Suprapubic skin (tissue), 4 donors: ENCODE results near the gene CNTFR. TPM values are rescaled to one million over a fixed set of nuclear protein-coding genes. Genes with fewer than 3 reads are reported as not detected.
A peak's percentile ranks its signal among the peaks of the same experiment; 100 is the strongest.

ENCODE experiments used
- DNase-seq, 2 donors: peaks; one replicate each; pipeline ENCODE4 v3.0.0-alpha.2; 2019; ENCODE audit warnings: low spot score in 2 of 2
- H3K27ac ChIP-seq: fragments of 200-600 bp; sonication (generic); one replicate; pipeline ENCODE4 v1.5.1; 2019
- H3K27me3 ChIP-seq: fragments of 200-600 bp; sonication (generic); one replicate; pipeline ENCODE4 v1.5.1; 2019
- H3K36me3 ChIP-seq: fragments of 200-600 bp; sonication (generic); one replicate; pipeline ENCODE4 v1.5.1; 2019
- H3K4me1 ChIP-seq: fragments of 200-600 bp; sonication (generic); one replicate; pipeline ENCODE4 v1.5.1; 2019
- H3K4me3 ChIP-seq: fragments of 200-600 bp; sonication (generic); one replicate; pipeline ENCODE4 v1.5.1; 2019; ENCODE audit warnings: mild to moderate bottlenecking
- H3K9me3 ChIP-seq: fragments of 200-600 bp; sonication (generic); one replicate; pipeline ENCODE4 v1.5.1; 2019
- CTCF ChIP-seq, 2 donors: fragments of 200-600 bp in 1 of 2; fragments of 450-650 bp in 1 of 2; sonication (generic) in 1 of 2; IDR thresholded peaks; one replicate each; pipeline ENCODE4 v1.5.1; 2016 to 2019; ENCODE audit warnings: antibody characterized with exemption in 2 of 2, mild to moderate bottlenecking in 1 of 2, moderate library complexity in 1 of 2
- EP300 ChIP-seq: sonication (generic); formaldehyde crosslinking; IDR thresholded peaks from one replicate; pipeline ENCODE4 v1.6.1; 2017; ENCODE audit warnings: antibody characterized with exemption
- POLR2A ChIP-seq, 2 donors: fragments of 450-650 bp; IDR thresholded peaks; one replicate each; pipeline ENCODE4 v1.6.1; 2017; ENCODE audit warnings: antibody characterized with exemption in 2 of 2, mild to moderate bottlenecking in 2 of 2, moderate library complexity in 2 of 2
- POLR2AphosphoS5 ChIP-seq, 3 donors: sonication (generic); formaldehyde crosslinking; IDR thresholded peaks; one replicate each; pipeline ENCODE4 v1.6.1; 2017; ENCODE audit warnings: antibody characterized with exemption in 3 of 3
- WGBS: methylation state at CpG from one replicate; pipeline ENCODE4 v1.1.5; 2018; 5-methylcytosine and 5-hydroxymethylcytosine counted together
- total RNA-seq, 4 donors: library from RNA; depleted of rRNA; stranded (reverse); fragments of >200 nt; gene quantifications; one replicate each; pipeline ENCODE4 v1.1.0, GENCODE V29; 2016

CNTFR gene
- total RNA-seq, 4 donors from 2014 or later, result 5.0 to 9.1 (median 5.7) TPM

DNA sequence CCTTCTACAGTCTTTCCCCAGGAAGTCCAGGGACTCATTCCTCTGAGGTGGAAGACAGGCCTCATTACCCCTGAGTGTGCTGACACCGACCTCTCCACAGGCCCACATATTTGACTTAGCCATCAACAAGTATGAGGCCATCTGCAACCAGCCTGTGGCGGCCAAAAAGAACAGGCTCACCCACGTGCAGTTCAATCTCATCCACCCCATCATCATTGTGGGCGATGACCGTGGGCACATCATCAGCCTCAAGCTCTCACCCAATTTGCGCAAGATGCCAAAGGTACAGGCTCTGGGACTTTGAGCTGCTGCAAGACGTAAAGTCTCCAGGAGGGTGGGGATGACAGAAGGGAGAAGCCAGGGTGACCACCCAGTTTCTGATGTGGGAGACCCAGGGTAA, 72.3 kb downstream of the CNTFR start:
- 82% methylated on average over 5 of the region's 7 CpGs for WGBS
- TF ChIP-seq CTCF (IDR thresholded peaks at IDR 0.05) (no peak), EP300 (no peak), POLR2A (IDR thresholded peaks at IDR 0.05) (no peak), POLR2AphosphoS5 (IDR thresholded peaks at IDR 0.05) (no peak)
- H3K27me3 ChIP-seq, result no peaks in the 10 kb centered on the region

DNA sequence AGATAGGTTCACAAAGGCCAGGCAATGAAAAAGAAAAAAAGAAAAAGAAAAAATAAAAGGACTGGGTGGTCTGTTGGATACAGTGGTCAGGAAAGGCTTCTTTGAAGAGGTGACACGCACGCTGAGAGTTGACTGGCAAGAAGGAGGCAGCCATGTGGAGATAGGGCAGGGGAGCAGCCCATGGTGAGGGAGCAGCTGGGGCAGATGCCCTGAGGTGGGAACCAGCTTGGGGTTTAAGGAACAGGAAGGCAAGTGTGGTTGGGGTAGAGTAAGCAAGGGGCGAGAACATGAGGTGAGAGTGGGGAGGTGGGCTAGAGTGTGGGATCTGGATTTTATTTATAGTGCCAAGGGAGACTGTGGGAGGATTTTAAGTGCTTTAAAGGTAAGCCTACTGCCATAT, 73.6 kb downstream of the CNTFR start:
- H3K36me3 ChIP-seq, result no peaks in the 10 kb centered on the region
- H3K27me3 ChIP-seq, result no peaks in the 10 kb centered on the region
- no peak overlapping the region for H3K27ac ChIP-seq
- TF ChIP-seq CTCF (IDR thresholded peaks at IDR 0.05) (no peak), POLR2AphosphoS5 (IDR thresholded peaks at IDR 0.05) (no peak), EP300 (no peak), POLR2A (IDR thresholded peaks at IDR 0.05) (no peak)
- no peaks in the 10 kb centered on the region for H3K9me3 ChIP-seq
- H3K4me3 ChIP-seq, result no peak overlapping the region
- DNase-seq, result peak; percentile 16 to 44
- peaks cover 40% of the 10 kb centered on the region for H3K4me1 ChIP-seq
- 91% methylated on average over 3 of the region's 3 CpGs for WGBS

More for the DNA sequence above, 72.3 kb downstream of the CNTFR start:
- Histone ChIP-seq H3K9me3 (no peaks in the 10 kb centered on the region), H3K36me3 (no peaks in the 10 kb centered on the region), H3K4me1 (peaks cover 30% of the 10 kb centered on the region), H3K27ac (no peak overlapping the region), H3K4me3 (no peak overlapping the region)
- DNase-seq, result peak; percentile 38 to 41

GRCh38 chr9:34514816-34515215, 74.7 kb downstream of the CNTFR start:
- H3K27ac ChIP-seq, result no peak overlapping the region
- no peak overlapping the region for H3K4me3 ChIP-seq
- peak; percentile 20 to 22 for DNase-seq
- no peaks in the 10 kb centered on the region for H3K27me3 ChIP-seq
- WGBS, result 90% methylated on average over 3 of the region's 3 CpGs
- no peaks in the 10 kb centered on the region for H3K9me3 ChIP-seq
- peaks cover 47% of the 10 kb centered on the region for H3K4me1 ChIP-seq
- TF ChIP-seq POLR2A (IDR thresholded peaks at IDR 0.05) (no peak), EP300 (no peak), POLR2AphosphoS5 (IDR thresholded peaks at IDR 0.05) (no peak), CTCF (IDR thresholded peaks at IDR 0.05) (no peak)
- no peaks in the 10 kb centered on the region for H3K36me3 ChIP-seq

DNA sequence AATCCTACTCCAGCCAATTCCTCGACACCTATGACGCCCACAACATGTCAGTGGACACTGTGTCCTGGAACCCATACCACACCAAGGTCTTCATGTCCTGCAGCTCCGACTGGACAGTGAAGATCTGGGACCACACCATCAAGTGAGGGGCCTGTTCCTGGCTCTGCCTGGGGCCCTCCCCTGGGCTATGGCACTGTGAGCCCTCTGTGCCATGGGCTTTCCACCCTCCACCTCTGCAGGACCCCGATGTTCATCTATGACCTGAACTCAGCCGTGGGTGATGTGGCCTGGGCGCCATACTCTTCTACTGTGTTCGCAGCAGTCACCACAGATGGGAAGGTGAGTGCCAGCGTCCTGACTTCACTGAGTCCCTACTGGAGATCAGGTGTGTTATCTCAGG, 75.1 kb downstream of the CNTFR start:
- 94% methylated on average over 8 of the region's 8 CpGs for WGBS
- Histone ChIP-seq H3K9me3 (no peaks in the 10 kb centered on the region), H3K27me3 (no peaks in the 10 kb centered on the region), H3K4me3 (no peak overlapping the region), H3K27ac (no peak overlapping the region), H3K36me3 (no peaks in the 10 kb centered on the region), H3K4me1 (peaks cover 47% of the 10 kb centered on the region)
- DNase-seq, result peak; percentile 58 to 65
- TF ChIP-seq POLR2A (IDR thresholded peaks at IDR 0.05) (no peak), CTCF (IDR thresholded peaks at IDR 0.05) (no peak), POLR2AphosphoS5 (IDR thresholded peaks at IDR 0.05) (no peak)

DNA sequence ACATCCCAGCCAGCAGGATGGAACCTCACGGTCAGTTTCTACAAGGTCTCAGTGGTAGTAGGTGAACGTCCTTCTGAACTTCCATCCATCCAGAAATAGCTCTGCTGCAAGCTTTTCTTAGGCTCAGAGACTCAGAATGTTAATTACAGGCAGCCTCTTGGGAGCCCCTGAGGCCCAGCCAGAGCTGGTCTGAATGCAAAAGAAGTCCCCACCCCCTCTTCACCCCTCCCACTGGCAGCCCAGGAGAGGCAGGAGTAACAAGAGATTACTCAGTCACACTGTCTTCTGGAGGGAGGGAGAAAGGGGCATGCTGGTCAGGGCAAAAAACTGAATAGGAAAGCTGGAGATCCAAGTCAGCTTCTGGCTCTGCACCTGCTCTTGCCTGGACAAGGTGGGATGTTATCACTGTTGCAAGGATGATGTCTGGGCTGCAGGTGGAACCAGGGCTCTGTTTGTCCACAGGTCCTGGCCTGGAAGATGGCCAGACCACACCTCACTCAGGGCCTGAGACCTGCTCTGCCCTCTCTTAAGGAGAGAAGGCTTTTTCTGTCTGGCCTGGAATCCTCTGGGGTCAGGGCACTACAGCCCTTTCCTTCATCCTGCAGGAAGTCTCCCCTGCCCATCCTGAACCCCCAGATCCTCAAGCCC, 75.8 kb downstream of the CNTFR start:
- peak in 1 of 2 donors; percentile 73 for DNase-seq
- WGBS, result 60% methylated on average over 2 of the region's 2 CpGs

More for the DNA sequence above, 75.8 kb downstream of the CNTFR start:
- TF ChIP-seq EP300 (no peak), CTCF (IDR thresholded peaks at IDR 0.05) (no peak), POLR2A (IDR thresholded peaks at IDR 0.05) (no peak), POLR2AphosphoS5 (IDR thresholded peaks at IDR 0.05) (no peak)
- Histone ChIP-seq H3K27ac (no peak overlapping the region), H3K9me3 (no peaks in the 10 kb centered on the region), H3K36me3 (no peaks in the 10 kb centered on the region), H3K4me1 (peaks cover 47% of the 10 kb centered on the region), H3K27me3 (no peaks in the 10 kb centered on the region), H3K4me3 (no peak overlapping the region)
